Ishikawa (cell line): ENCODE results near the gene ECE2.
A peak's percentile ranks its signal among the peaks of the same experiment; 100 is the strongest.

Experiments
- CEBPB ChIP-seq: IDR thresholded peaks from 2 replicates; pipeline ENCODE4 v1.6.1; 2012
- CREB1 ChIP-seq: IDR thresholded peaks from 2 replicates; pipeline ENCODE4 v1.6.1; 2012; ENCODE audit warnings: low read depth
- EGR1 ChIP-seq: IDR thresholded peaks from 2 replicates; pipeline ENCODE4 v1.6.1; 2012
- EP300 ChIP-seq: IDR thresholded peaks from 2 replicates; pipeline ENCODE4 v1.6.1; 2012; ENCODE audit warnings: borderline replicate concordance
- FOXM1 ChIP-seq: IDR thresholded peaks from 2 replicates; pipeline ENCODE4 v1.6.1; 2012; ENCODE audit warnings: low read depth, borderline replicate concordance
- MAX ChIP-seq: IDR thresholded peaks from 2 replicates; pipeline ENCODE4 v1.6.1; 2012
- NFIC ChIP-seq: IDR thresholded peaks from 2 replicates; pipeline ENCODE4 v1.6.1; 2012
- RAD21 ChIP-seq: IDR thresholded peaks from 2 replicates; pipeline ENCODE4 v1.6.1; 2012; ENCODE audit warnings: low read depth
- REST ChIP-seq: IDR thresholded peaks from 2 replicates; pipeline ENCODE4 v1.6.1; 2012; ENCODE audit warnings: low read depth, mild to moderate bottlenecking
- TAF1 ChIP-seq: IDR thresholded peaks from 2 replicates; pipeline ENCODE4 v1.6.1; 2012; ENCODE audit warnings: low read depth, mild to moderate bottlenecking
- TCF12 ChIP-seq: IDR thresholded peaks from 2 replicates; pipeline ENCODE4 v1.6.1; 2012; ENCODE audit warnings: low read depth
- TEAD4 ChIP-seq: IDR thresholded peaks from 2 replicates; pipeline ENCODE4 v1.6.1; 2012
- YY1 ChIP-seq: IDR thresholded peaks from 2 replicates; pipeline ENCODE4 v1.6.1; 2012; ENCODE audit warnings: low read depth
- ZBTB7A ChIP-seq: IDR thresholded peaks from 2 replicates; pipeline ENCODE4 v1.6.1; 2012; ENCODE audit warnings: low read depth
- TF ChIP-seq, protein P1 (sequence below): IDR thresholded peaks from 2 replicates; pipeline ENCODE4 v1.6.1; 2012

ECE2 gene

DNA sequence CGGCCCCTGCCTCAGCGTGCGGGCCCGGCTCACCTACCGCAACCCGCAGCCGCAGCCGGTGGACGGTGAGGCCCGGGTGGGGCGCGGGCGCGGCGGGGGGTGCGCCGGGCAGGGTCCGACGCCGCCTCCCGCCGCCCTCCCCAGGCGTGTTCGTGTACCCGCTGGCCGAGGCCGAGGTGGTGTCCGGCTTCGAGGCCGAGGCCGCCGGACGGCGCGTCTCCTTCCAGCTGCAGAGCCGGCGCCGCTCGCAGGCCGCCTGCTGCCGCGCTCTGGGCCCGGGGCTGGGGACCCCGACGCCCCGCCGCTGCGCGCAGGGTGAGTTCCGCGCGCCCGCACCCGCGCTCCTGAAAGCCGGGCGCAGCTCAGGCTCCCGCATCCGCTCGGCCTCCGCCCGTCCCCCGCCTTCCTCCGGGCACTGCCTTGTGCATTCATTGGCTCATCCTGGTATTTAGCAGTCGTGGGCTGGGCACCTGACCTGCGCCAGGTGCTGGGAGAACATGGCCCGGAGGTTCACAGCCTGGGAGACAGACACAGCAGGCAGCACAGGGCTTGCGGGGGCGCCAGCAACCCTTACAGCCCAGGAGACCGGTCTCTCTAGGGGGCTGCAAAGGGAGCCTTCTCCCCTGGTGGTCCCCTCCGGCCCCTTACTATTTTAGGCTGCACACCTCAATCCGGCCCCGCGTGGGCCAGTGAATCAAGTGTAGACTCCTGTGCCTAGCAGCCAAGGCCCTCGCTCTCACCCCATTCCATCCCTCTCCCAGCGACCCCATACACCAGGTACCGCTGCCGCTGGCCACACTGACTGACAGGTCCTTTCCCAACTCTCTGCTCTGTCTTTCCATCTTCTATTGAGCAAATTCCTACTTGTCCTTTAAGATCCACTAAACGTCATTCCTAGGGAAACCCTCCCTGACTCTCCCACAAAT, 45.0 kb upstream of the ECE2 start:
- TF ChIP-seq, protein P1, sequence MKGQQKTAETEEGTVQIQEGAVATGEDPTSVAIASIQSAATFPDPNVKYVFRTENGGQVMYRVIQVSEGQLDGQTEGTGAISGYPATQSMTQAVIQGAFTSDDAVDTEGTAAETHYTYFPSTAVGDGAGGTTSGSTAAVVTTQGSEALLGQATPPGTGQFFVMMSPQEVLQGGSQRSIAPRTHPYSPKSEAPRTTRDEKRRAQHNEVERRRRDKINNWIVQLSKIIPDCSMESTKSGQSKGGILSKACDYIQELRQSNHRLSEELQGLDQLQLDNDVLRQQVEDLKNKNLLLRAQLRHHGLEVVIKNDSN = peak; percentile 86
- TF ChIP-seq ZBTB7A = no peak
- no peak for TF ChIP-seq FOXM1
- TF ChIP-seq EP300 = no peak
- peak; percentile 61 for TF ChIP-seq TEAD4
- no peak for TF ChIP-seq RAD21
- no peak for TF ChIP-seq REST
- TF ChIP-seq MAX = peak; percentile 38; the same call in 1 of the 2 replicates
- TF ChIP-seq TCF12 = 0 out of 2 replicates have a peak, but pooled peaks have one; percentile 26
- TF ChIP-seq CEBPB = no peak
- peak; percentile 44 for TF ChIP-seq EGR1
- TF ChIP-seq TAF1 = no peak

DNA sequence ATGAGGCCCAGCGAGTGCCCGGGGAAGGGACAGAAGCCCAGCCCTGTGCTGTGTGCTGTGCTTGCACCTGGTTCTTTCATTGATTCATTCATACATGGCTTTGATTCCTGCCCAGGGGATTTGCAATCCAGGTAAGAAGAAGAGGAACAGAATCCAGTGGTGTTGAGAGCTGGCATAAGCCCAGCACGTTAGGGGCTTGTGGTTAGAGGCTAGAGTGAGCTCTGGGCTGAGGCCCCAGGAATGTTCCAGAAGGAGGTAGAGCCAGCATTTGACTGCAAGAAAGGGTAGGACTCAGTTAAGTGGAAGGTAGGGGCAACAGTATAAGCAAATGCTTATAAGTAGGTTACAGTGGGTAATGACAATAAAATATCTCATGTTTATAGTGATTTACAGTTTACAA, 44.2 kb upstream of the ECE2 start:
- TF ChIP-seq TCF12 (no peak), CEBPB (no peak), REST (no peak), MAX (no peak), YY1 (no peak), EP300 (no peak), ZBTB7A (no peak), EGR1 (no peak), TAF1 (no peak)
- TF ChIP-seq, protein P1 = no peak

- TF ChIP-seq, protein P1 = no peak
- TF ChIP-seq EP300 (no peak), TCF12 (no peak), CREB1 (no peak), EGR1 (no peak), RAD21 (no peak), TEAD4 (no peak), YY1 (no peak), FOXM1 (no peak), NFIC (no peak), REST (no peak)
Observed at GRCh38 chr3:184233127-184233843, 42.5 kb upstream of the ECE2 start.
